IMR-90 (cell line): ENCODE results near the gene FNDC1. TPM values are rescaled to one million over a fixed set of nuclear protein-coding genes. Genes with fewer than 3 reads are reported as not detected.

Experiments
- ATAC-seq: fragments of 200-7000 bp; cut with Tn5 transposase; 2 replicates; pipeline ENCODE4 v1.9.1; 2020; ENCODE audit warnings: low read depth, mild to moderate bottlenecking, moderate library complexity
- BruUV-seq: library from RNA; stranded (reverse); fragments of 400-500 nt; replicated peaks from 2 replicates; lab custom pipeline; 2021; lab: Mats Ljungman, UMichigan
- CTCF ChIA-PET: fragments of 300-600 bp; formaldehyde crosslinking; extraction: SDS; loops from one replicate; lab custom pipeline; 2021; ENCODE audit warnings: antibody characterized with exemption; lab: Yijun Ruan, JAX
- POLR2A ChIA-PET: fragments of 300-600 bp; sonication (Branson Sonifier 250); formaldehyde crosslinking; loops from one replicate; lab custom pipeline; 2022; ENCODE audit warnings: antibody characterized with exemption; ENCODE audit not compliant: unreplicated experiment; lab: Charles Lee
- DNase-seq: peaks from one replicate; pipeline ENCODE4 v3.0.0; 2013
- H2AFZ ChIP-seq: replicated peaks from 2 replicates; pipeline ENCODE3; 2013; ENCODE audit warnings: low read length, mild to moderate bottlenecking; ENCODE audit not compliant: poor library complexity
- H2AK5ac ChIP-seq: 2 replicates; pipeline ENCODE4 v1.6.1; 2013; ENCODE audit warnings: low read depth, low read length, inconsistent platforms
- H2AK9ac ChIP-seq: replicated peaks from 2 replicates; pipeline ENCODE3; 2013; ENCODE audit warnings: mild to moderate bottlenecking, low read depth, low read length, moderate library complexity; ENCODE audit not compliant: poor library complexity
- H2BK120ac ChIP-seq: 2 replicates; pipeline ENCODE4 v1.6.1; 2013; ENCODE audit warnings: low read depth, low read length, inconsistent platforms
- H2BK15ac ChIP-seq: 3 replicates; pipeline ENCODE4 v1.6.1; 2013; ENCODE audit warnings: low read depth, low read length, inconsistent platforms
- H2BK20ac ChIP-seq: 2 replicates; pipeline ENCODE4 v1.6.1; 2013; ENCODE audit warnings: low read depth, mild to moderate bottlenecking, inconsistent platforms, low read length, moderate library complexity
- H2BK5ac ChIP-seq: 2 replicates; pipeline ENCODE4 v1.6.1; 2013; ENCODE audit warnings: mild to moderate bottlenecking, low read depth, low read length, inconsistent platforms; ENCODE audit not compliant: poor library complexity, severe bottlenecking
- H3K14ac ChIP-seq: replicated peaks from 2 replicates; pipeline ENCODE4 v1.6.1; 2013; ENCODE audit warnings: low read depth, low read length, inconsistent platforms
- H3K18ac ChIP-seq: 2 replicates; pipeline ENCODE4 v1.6.1; 2013; ENCODE audit warnings: low read depth, low read length, control low read depth
- H3K23ac ChIP-seq: 2 replicates; pipeline ENCODE4 v1.6.1; 2013; ENCODE audit warnings: low read depth, low read length, inconsistent platforms
- H3K27ac ChIP-seq: 2 replicates; pipeline ENCODE4 v1.5.1; 2013; ENCODE audit warnings: mild to moderate bottlenecking, control low read depth, low read length; ENCODE audit not compliant: insufficient read depth
- H3K27me3 ChIP-seq: 2 replicates; pipeline ENCODE4 v1.6.1; 2013; ENCODE audit warnings: low read length; ENCODE audit not compliant: control insufficient read depth, insufficient read depth
- H3K36me3 ChIP-seq: 2 replicates; pipeline ENCODE4 v1.6.1; 2013; ENCODE audit warnings: low read length, mixed read lengths; ENCODE audit not compliant: control insufficient read depth, insufficient read depth
- H3K4ac ChIP-seq: 2 replicates; pipeline ENCODE4 v1.6.1; 2013; ENCODE audit warnings: low read depth, low read length, inconsistent platforms
- H3K4me1 ChIP-seq: 2 replicates; pipeline ENCODE4 v1.6.1; 2013; ENCODE audit warnings: low read length, mixed read lengths; ENCODE audit not compliant: control insufficient read depth, insufficient read depth
- H3K4me2 ChIP-seq: 2 replicates; pipeline ENCODE4 v1.6.1; 2013; ENCODE audit warnings: low read depth, mild to moderate bottlenecking, control low read depth, low read length, moderate library complexity
- H3K4me3 ChIP-seq: 2 replicates; pipeline ENCODE4 v1.5.1; 2013; ENCODE audit warnings: low read depth, mild to moderate bottlenecking, control low read depth, low read length, moderate library complexity; ENCODE audit not compliant: insufficient read depth
- H3K56ac ChIP-seq: 2 replicates; pipeline ENCODE4 v1.6.1; 2013; ENCODE audit warnings: low read length, inconsistent platforms; ENCODE audit not compliant: insufficient read depth; ENCODE audit errors: extremely low read depth
- H3K79me1 ChIP-seq, 2 experiments: 2 replicates each; pipeline ENCODE4 v1.6.1; 2013; ENCODE audit warnings: low read length in 2 of 2, inconsistent platforms in 1 of 2, low read depth in 1 of 2
- H3K9ac ChIP-seq: 2 replicates; pipeline ENCODE4 v1.6.1; 2013; ENCODE audit warnings: low read depth, low read length, control low read depth
- H3K9me1 ChIP-seq: 2 replicates; pipeline ENCODE4 v1.6.1; 2013; ENCODE audit warnings: low read length, inconsistent platforms; ENCODE audit not compliant: insufficient read depth
- H3K9me3 ChIP-seq: 2 replicates; pipeline ENCODE4 v1.6.1; 2013; ENCODE audit warnings: low read length; ENCODE audit not compliant: control insufficient read depth, insufficient read depth
- H4K20me1 ChIP-seq: 2 replicates; pipeline ENCODE4 v1.6.1; 2013; ENCODE audit warnings: low read length, inconsistent platforms; ENCODE audit not compliant: insufficient read depth
- H4K5ac ChIP-seq: 2 replicates; pipeline ENCODE4 v1.6.1; 2013; ENCODE audit warnings: mild to moderate bottlenecking, low read depth, low read length, control low read depth
- H4K8ac ChIP-seq, 2 experiments: 2 replicates each; pipeline ENCODE4 v1.6.1; 2013; ENCODE audit warnings: low read depth in 2 of 2, low read length in 2 of 2, control low read depth in 1 of 2, inconsistent platforms in 1 of 2
- H4K91ac ChIP-seq: 2 replicates; pipeline ENCODE4 v1.6.1; 2013; ENCODE audit warnings: low read depth, low read length, inconsistent platforms; ENCODE audit not compliant: insufficient read depth
- BHLHE40 ChIP-seq: fragments of 150-350 bp; IDR thresholded peaks from 2 replicates; pipeline ENCODE4 v1.6.1; 2016; ENCODE audit warnings: mild to moderate bottlenecking, low read depth, low read length
- CEBPB ChIP-seq: IDR thresholded peaks from 2 replicates; pipeline ENCODE4 v1.6.1; 2012; ENCODE audit warnings: low read depth, low read length, improper control_type of control experiment
- CHD1 ChIP-seq: IDR thresholded peaks from 2 replicates; pipeline ENCODE4 v1.6.1; 2012; ENCODE audit warnings: low read depth, low read length, improper control_type of control experiment
- CTCF ChIP-seq: conservative IDR thresholded peaks from 2 replicates; pipeline ENCODE4 v1.5.1; 2012; ENCODE audit warnings: mild to moderate bottlenecking, low read depth, low read length, improper control_type of control experiment
- ELK1 ChIP-seq: fragments of 150-350 bp; IDR thresholded peaks from 2 replicates; pipeline ENCODE4 v1.6.1; 2016; ENCODE audit warnings: low read depth, mild to moderate bottlenecking, low read length, moderate library complexity, borderline replicate concordance
- FOS ChIP-seq: fragments of 150-350 bp; IDR thresholded peaks from 2 replicates; pipeline ENCODE4 v1.6.1; 2016; ENCODE audit warnings: low read depth, low read length
- MAFK ChIP-seq: IDR thresholded peaks from 2 replicates; pipeline ENCODE4 v1.6.1; 2012; ENCODE audit warnings: low read depth, low read length, improper control_type of control experiment
- MAZ ChIP-seq: IDR thresholded peaks from 2 replicates; pipeline ENCODE4 v1.6.1; 2012; ENCODE audit warnings: low read depth, mild to moderate bottlenecking, low read length, improper control_type of control experiment, moderate library complexity, borderline replicate concordance
- MXI1 ChIP-seq: IDR thresholded peaks from 2 replicates; pipeline ENCODE4 v1.6.1; 2012; ENCODE audit warnings: low read depth, mild to moderate bottlenecking, low read length, moderate library complexity, borderline replicate concordance
- NFE2L2 ChIP-seq: fragments of 150-350 bp; IDR thresholded peaks from 2 replicates; pipeline ENCODE4 v1.6.1; 2016; ENCODE audit warnings: low read depth, mild to moderate bottlenecking, low read length
- POLR2A ChIP-seq: IDR thresholded peaks from 2 replicates; pipeline ENCODE4 v1.6.1; 2012; ENCODE audit warnings: mild to moderate bottlenecking, low read depth, low read length
- RAD21 ChIP-seq: IDR thresholded peaks from 2 replicates; pipeline ENCODE4 v1.6.1; 2012; ENCODE audit warnings: low read length, improper control_type of control experiment
- RCOR1 ChIP-seq: IDR thresholded peaks from 2 replicates; pipeline ENCODE4 v1.6.1; 2012; ENCODE audit warnings: mild to moderate bottlenecking, low read length, improper control_type of control experiment; ENCODE audit not compliant: insufficient replicate concordance
- RFX5 ChIP-seq: IDR thresholded peaks from 2 replicates; pipeline ENCODE4 v1.8.0; 2012; ENCODE audit warnings: low read depth, mild to moderate bottlenecking, low read length, moderate library complexity
- SMC3 ChIP-seq: fragments of 150-350 bp; IDR thresholded peaks from 2 replicates; pipeline ENCODE4 v1.6.1; 2016; ENCODE audit warnings: low read depth, mild to moderate bottlenecking, antibody characterized with exemption, low read length, moderate library complexity
- USF2 ChIP-seq: fragments of 150-350 bp; IDR thresholded peaks from 2 replicates; pipeline ENCODE4 v1.6.1; 2017; ENCODE audit warnings: mild to moderate bottlenecking, antibody characterized with exemption, low read length, low read depth
- WGBS, 2 experiments: methylation state at CpG; one replicate each; pipeline versions ENCODE4 v1.1.5 to v1.1.7; 2013; ENCODE audit warnings: missing lambda C conversion rate in 2 of 2; ENCODE audit not compliant: insufficient read length in 1 of 2; ENCODE audit errors: extremely low coverage in 2 of 2; 5-methylcytosine and 5-hydroxymethylcytosine counted together
- dilution Hi-C: fragments of 300-500 bp; cut with HindIII; formaldehyde crosslinking; loops from one replicate; pipeline ENCODE4 v1.14.3; 2018; ENCODE audit warnings: low sequenced_read_pairs; ENCODE audit not compliant: unreplicated experiment
- in situ Hi-C: fragments of 300-500 bp; cut with MboI; formaldehyde crosslinking; loops from 3 replicates; pipeline ENCODE4 v1.14.3; 2019; ENCODE audit warnings: low sequenced_read_pairs, inconsistent platforms, mixed read lengths
- intact Hi-C: fragments of 100-400 bp; cut with micrococcal nuclease; formaldehyde crosslinking; loops from 2 replicates; pipeline ENCODE4 v1.10.0; 2022
- polyA plus RNA-seq, 3 experiments: library from polyadenylated mRNA; depleted of rRNA; stranded (reverse); fragments of >200 nt; gene quantifications; 2 replicates each; pipeline ENCODE4 v1.2.3, GENCODE V29; 2012; ENCODE audit warnings: low replicate concordance in 1 of 3
- total RNA-seq: library from RNA; depleted of rRNA; stranded (reverse); fragments of >200 nt; gene quantifications from 2 replicates; pipeline ENCODE4 v1.2.3, GENCODE V29; 2012

Gene FNDC1
- total and polyA plus RNA-seq, 2 of the 4 experiments (the other 2 are of a cell fraction) = 0.03 TPM; not detected in 1

GRCh38 chr6:159282421-159282820 is 113.2 kb downstream of the FNDC1 start:
- Histone ChIP-seq H2AK9ac (no peak overlapping the region), H2AK5ac (no peak overlapping the region), H3K56ac (no peak overlapping the region), H3K14ac (no peak overlapping the region), H3K36me3 (no peaks in the 10 kb centered on the region), H3K4me1 (no peaks in the 10 kb centered on the region), H4K20me1 (no peaks in the 10 kb centered on the region), H4K8ac (no peak overlapping the region), H2BK15ac (no peak overlapping the region), H3K23ac (no peak overlapping the region), H3K4me3 (no peak overlapping the region), H2AFZ (no peak overlapping the region), H4K5ac (no peak overlapping the region), H3K27me3 (no peaks in the 10 kb centered on the region), H3K79me1 (no peaks in the 10 kb centered on the region), H3K18ac (no peak overlapping the region), H3K4me2 (no peak overlapping the region), H2BK5ac (no peak overlapping the region), H3K9me3 (no peaks in the 10 kb centered on the region), H3K9ac (no peak overlapping the region), H2BK120ac (no peak overlapping the region), H2BK20ac (no peak overlapping the region), H3K27ac (no peak overlapping the region), H3K9me1 (no peaks in the 10 kb centered on the region), H4K91ac (no peak overlapping the region), H3K4ac (no peak overlapping the region)
- POLR2A ChIA-PET = no interaction called here
- WGBS, 2 experiments = 15% methylated on average over 4 of the region's 5 CpGs; no CpG with 5 or more reads in 1 of the 2 experiments
- ATAC-seq (no peak), DNase-seq (no peak)
- no TSS peak for BruUV-seq
- CTCF ChIA-PET = no interaction called here
- TF ChIP-seq RAD21 (no peak), CTCF (no peak), RFX5 (no peak), NFE2L2 (no peak), RCOR1 (no peak), ELK1 (no peak), USF2 (no peak), MAFK (no peak), CEBPB (no peak), CHD1 (no peak), SMC3 (no peak), BHLHE40 (no peak), MXI1 (no peak), MAZ (no peak), POLR2A (no peak), FOS (no peak)
- intact Hi-C loops (no loop called here), in situ Hi-C loops (no loop called here), dilution Hi-C loops (no loop called here)
